AG08395 (cell line): ENCODE results near the gene BASP1.
"Not testable (repeated sequence)": the region's sequence is repeated elsewhere in the genome, so short reads cannot be mapped to it uniquely, and the experiment has no call there.

ENCODE experiments used
- DNase-seq: peaks from one replicate; pipeline ENCODE4 v3.0.0; 2012; ENCODE audit warnings: mixed read lengths, low spot score

The BASP1 gene

GRCh38 chr5:17223367-17224185 lies 6.1 kb downstream of the BASP1 start:
- DNase-seq, result no peak

GRCh38 chr5:17224858-17225511 lies 7.6 kb downstream of the BASP1 start:
- DNase-seq, result no peak

GRCh38 chr5:17225520-17225919 lies 8.1 kb downstream of the BASP1 start:
- no peak for DNase-seq

GRCh38 chr5:17227868-17228267 lies 10.4 kb downstream of the BASP1 start:
- no peak for DNase-seq

- peak; percentile 48 for DNase-seq
These were observed 11.4 kb downstream of the BASP1 start for GRCh38 chr5:17228821-17229291.

GRCh38 chr5:17229313-17229712 lies 11.9 kb downstream of the BASP1 start:
- DNase-seq, result no peak

GRCh38 chr5:17230191-17230590 lies 12.8 kb downstream of the BASP1 start:
- no peak for DNase-seq

GRCh38 chr5:17230808-17231525 lies 13.5 kb downstream of the BASP1 start:
- no peak for DNase-seq

- no peak for DNase-seq
These were observed 15.0 kb downstream of the BASP1 start for GRCh38 chr5:17232405-17232804.

GRCh38 chr5:17233488-17233887 lies 16.1 kb downstream of the BASP1 start:
- no peak for DNase-seq

GRCh38 chr5:17234374-17234773 lies 16.9 kb downstream of the BASP1 start:
- no peak for DNase-seq

GRCh38 chr5:17235731-17236330 lies 18.4 kb downstream of the BASP1 start:
- peak; percentile 46 for DNase-seq

GRCh38 chr5:17238521-17239041 lies 21.1 kb downstream of the BASP1 start:
- peak; percentile 48 for DNase-seq

- no peak for DNase-seq
These were observed 22.5 kb downstream of the BASP1 start for GRCh38 chr5:17239953-17240352.

- DNase-seq, result no peak
These were observed 23.1 kb downstream of the BASP1 start for GRCh38 chr5:17240487-17240886.

- no peak for DNase-seq
These were observed 24.2 kb downstream of the BASP1 start for GRCh38 chr5:17241635-17242034.

- DNase-seq, result no peak
These were observed 26.0 kb downstream of the BASP1 start for GRCh38 chr5:17243287-17244063.

GRCh38 chr5:17249029-17249634 lies 31.7 kb downstream of the BASP1 start:
- DNase-seq, result peak; percentile 96

- not testable (repeated sequence) for DNase-seq
These were observed 32.4 kb downstream of the BASP1 start for GRCh38 chr5:17249841-17250240.

- no peak for DNase-seq
These were observed 35.1 kb downstream of the BASP1 start for GRCh38 chr5:17252543-17252942.
